Fibroblast of lung (primary cell): Measurements from ENCODE around the gene TMC1. TPM values are rescaled to one million over a fixed set of nuclear protein-coding genes. Genes with fewer than 3 reads are reported as not detected.

Experiments used
- DNase-seq, 2 donors: peaks; one replicate each; pipeline versions ENCODE4 v3.0.0 to v3.0.0-alpha.2; 2010; ENCODE audit warnings: low read depth in 2 of 2
- H2AFZ ChIP-seq: 2 replicates; pipeline ENCODE4 v1.5.1; 2012; ENCODE audit warnings: low read length, control low read depth, inconsistent platforms
- H3K27ac ChIP-seq: 2 replicates; pipeline ENCODE4 v1.5.1; 2011; ENCODE audit warnings: low read length, control low read depth; ENCODE audit not compliant: insufficient read depth
- H3K27me3 ChIP-seq: 2 replicates; pipeline ENCODE4 v1.5.1; 2011; ENCODE audit warnings: mild to moderate bottlenecking, low read length; ENCODE audit not compliant: control insufficient read depth, insufficient read depth
- H3K36me3 ChIP-seq: 2 replicates; pipeline ENCODE4 v1.5.1; 2011; ENCODE audit warnings: low read length; ENCODE audit not compliant: control insufficient read depth, insufficient read depth
- H3K4me1 ChIP-seq: 2 replicates; pipeline ENCODE4 v1.5.1; 2011; ENCODE audit warnings: low read length; ENCODE audit not compliant: control insufficient read depth, insufficient read depth; ENCODE audit errors: extremely low read depth
- H3K4me2 ChIP-seq: 2 replicates; pipeline ENCODE4 v1.5.1; 2011; ENCODE audit warnings: low read length, control low read depth; ENCODE audit not compliant: insufficient read depth; ENCODE audit errors: extremely low read depth
- H3K4me3 ChIP-seq, 4 experiments: fragments of 200-600 bp in 1 of 4; sonication (generic) in 1 of 4; replicated peaks in 1 of 4; 2 replicates each; pipeline ENCODE4 v1.5.1; 2011 to 2016; ENCODE audit warnings: low read length in 4 of 4, low read depth in 3 of 4, mild to moderate bottlenecking in 3 of 4, control low read depth in 2 of 4, inconsistent platforms in 1 of 4, mixed read lengths in 1 of 4; ENCODE audit not compliant: insufficient read depth in 1 of 4; ENCODE audit errors: control extremely low read depth in 1 of 4
- H3K79me2 ChIP-seq: 2 replicates; pipeline ENCODE4 v1.5.1; 2012; ENCODE audit warnings: mild to moderate bottlenecking, low read length, inconsistent platforms; ENCODE audit not compliant: control insufficient read depth, insufficient read depth
- H3K9ac ChIP-seq: 2 replicates; pipeline ENCODE4 v1.5.1; 2011; ENCODE audit warnings: mild to moderate bottlenecking, low read length, control low read depth; ENCODE audit not compliant: insufficient read depth
- H3K9me3 ChIP-seq: 2 replicates; pipeline ENCODE4 v1.5.1; 2012; ENCODE audit warnings: low read depth, low read length; ENCODE audit not compliant: control insufficient read depth, insufficient read depth
- H4K20me1 ChIP-seq: 2 replicates; pipeline ENCODE4 v1.5.1; 2011; ENCODE audit warnings: low read length; ENCODE audit not compliant: control insufficient read depth, insufficient read depth; ENCODE audit errors: extremely low read depth
- EZH2 ChIP-seq: IDR thresholded peaks from 2 replicates; pipeline ENCODE4 v1.5.1; 2012; ENCODE audit warnings: low read length, control low read depth, mild to moderate bottlenecking; ENCODE audit errors: missing control alignments
- polyA plus RNA-seq, 2 donors: library from polyadenylated mRNA; depleted of rRNA in 1 of 2; stranded (reverse) in 1 of 2; unstranded in 1 of 2; fragments of >200 nt; gene quantifications; 2 replicates each; pipeline ENCODE4 v1.2.1, GENCODE V29; 2011 to 2012; ENCODE audit warnings: missing spikeins in 1 of 2
- total RNA-seq: library from RNA; depleted of rRNA; stranded (reverse); fragments of >200 nt; gene quantifications from 2 replicates; pipeline ENCODE4 v1.2.1, GENCODE V29; 2014
- TF ChIP-seq, protein P1 (sequence below), 2 donors: IDR thresholded peaks in 1 of 2; conservative IDR thresholded peaks in 1 of 2; 1 replicate in 1 of 2; 2 replicates in 1 of 2; pipeline ENCODE4 v1.5.1; 2011 to 2012; ENCODE audit warnings: low read length in 2 of 2, control low read depth in 1 of 2, inconsistent platforms in 1 of 2, low read depth in 1 of 2, mild to moderate bottlenecking in 1 of 2

Gene TMC1
- total and polyA plus RNA-seq, 2 donors (not counting 1 experiment from before 2014, with no cell fraction given): 0.27 to 0.33 TPM

GRCh38 chr9:72667181-72667580 lies 145.8 kb downstream of the TMC1 start:
- no peaks in the 10 kb centered on the region for H3K4me1 ChIP-seq
- TF ChIP-seq, protein P1, sequence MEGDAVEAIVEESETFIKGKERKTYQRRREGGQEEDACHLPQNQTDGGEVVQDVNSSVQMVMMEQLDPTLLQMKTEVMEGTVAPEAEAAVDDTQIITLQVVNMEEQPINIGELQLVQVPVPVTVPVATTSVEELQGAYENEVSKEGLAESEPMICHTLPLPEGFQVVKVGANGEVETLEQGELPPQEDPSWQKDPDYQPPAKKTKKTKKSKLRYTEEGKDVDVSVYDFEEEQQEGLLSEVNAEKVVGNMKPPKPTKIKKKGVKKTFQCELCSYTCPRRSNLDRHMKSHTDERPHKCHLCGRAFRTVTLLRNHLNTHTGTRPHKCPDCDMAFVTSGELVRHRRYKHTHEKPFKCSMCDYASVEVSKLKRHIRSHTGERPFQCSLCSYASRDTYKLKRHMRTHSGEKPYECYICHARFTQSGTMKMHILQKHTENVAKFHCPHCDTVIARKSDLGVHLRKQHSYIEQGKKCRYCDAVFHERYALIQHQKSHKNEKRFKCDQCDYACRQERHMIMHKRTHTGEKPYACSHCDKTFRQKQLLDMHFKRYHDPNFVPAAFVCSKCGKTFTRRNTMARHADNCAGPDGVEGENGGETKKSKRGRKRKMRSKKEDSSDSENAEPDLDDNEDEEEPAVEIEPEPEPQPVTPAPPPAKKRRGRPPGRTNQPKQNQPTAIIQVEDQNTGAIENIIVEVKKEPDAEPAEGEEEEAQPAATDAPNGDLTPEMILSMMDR (conservative IDR thresholded peaks at IDR 0.05 in 1 of 2, IDR thresholded peaks at IDR 0.05 in 1 of 2; ENCODE audit: low read depth in 1 of 2, low read length in 2 of 2): no peak
- TF ChIP-seq EZH2: no peak

DNA sequence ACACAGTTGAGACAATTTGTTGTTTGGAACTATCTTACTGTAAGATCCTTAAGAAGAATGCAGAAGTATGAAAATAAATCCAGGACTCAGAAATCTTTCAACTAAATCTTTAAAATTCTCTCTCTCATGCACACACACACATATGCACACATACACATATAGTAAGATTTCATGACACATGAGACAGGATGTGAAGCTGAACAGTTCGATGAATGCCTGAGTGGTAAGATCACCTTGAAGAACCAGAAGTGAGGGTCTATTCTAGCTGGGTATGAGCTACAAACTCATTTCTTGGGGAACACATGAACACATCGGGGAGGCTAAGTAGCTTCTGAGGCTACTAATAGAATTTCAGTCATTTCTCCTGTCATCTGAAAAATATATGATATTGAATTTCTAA lies 153.6 kb downstream of the TMC1 start:
- DNase-seq: peak in 1 of 2 donors; percentile 53
- Histone ChIP-seq H3K36me3 (no peaks in the 10 kb centered on the region), H2AFZ (no peak overlapping the region), H3K27me3 (no peaks in the 10 kb centered on the region), H3K79me2 (no peaks in the 10 kb centered on the region), H3K27ac (no peak overlapping the region), H3K9ac (no peak overlapping the region), H3K4me3 (no peak overlapping the region), H3K4me2 (no peak overlapping the region), H3K9me3 (no peaks in the 10 kb centered on the region), H3K4me1 (no peaks in the 10 kb centered on the region), H4K20me1 (no peaks in the 10 kb centered on the region)
- TF ChIP-seq EZH2: no peak
- TF ChIP-seq, protein P1 (conservative IDR thresholded peaks at IDR 0.05 in 1 of 2, IDR thresholded peaks at IDR 0.05 in 1 of 2; ENCODE audit: low read depth in 1 of 2, low read length in 2 of 2): no peak

More at GRCh38 chr9:72667181-72667580, 145.8 kb downstream of the TMC1 start:
- Histone ChIP-seq H3K79me2 (no peaks in the 10 kb centered on the region), H3K27me3 (no peaks in the 10 kb centered on the region), H3K9me3 (no peaks in the 10 kb centered on the region), H4K20me1 (no peaks in the 10 kb centered on the region), H2AFZ (no peak overlapping the region), H3K4me3 (no peak overlapping the region), H3K27ac (no peak overlapping the region), H3K4me2 (no peak overlapping the region), H3K36me3 (no peaks in the 10 kb centered on the region), H3K9ac (no peak overlapping the region)
- DNase-seq: no peak

DNA sequence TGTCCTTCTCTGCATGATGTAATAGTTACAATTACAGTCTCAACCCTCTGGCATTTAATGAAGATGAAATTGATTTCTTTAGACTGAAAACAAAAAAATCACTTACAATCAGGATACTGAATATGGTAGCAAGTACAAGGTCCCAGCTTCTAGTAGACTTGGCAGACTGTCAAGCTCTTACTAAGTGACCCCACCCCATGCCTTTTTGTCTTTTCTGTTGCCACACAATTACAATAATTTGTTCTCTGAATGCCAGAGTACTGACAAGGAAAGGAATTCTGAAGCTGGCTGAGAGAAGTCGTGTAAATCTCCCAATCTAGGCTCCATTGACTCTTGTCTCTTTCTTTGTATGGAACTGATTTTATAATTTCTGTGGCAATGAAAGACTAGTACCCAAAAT lies 154.2 kb downstream of the TMC1 start:
- TF ChIP-seq EZH2: no peak
- TF ChIP-seq, protein P1 (conservative IDR thresholded peaks at IDR 0.05 in 1 of 2, IDR thresholded peaks at IDR 0.05 in 1 of 2; ENCODE audit: low read depth in 1 of 2, low read length in 2 of 2): no peak
- no peak overlapping the region for H3K4me2 ChIP-seq
- H3K36me3 ChIP-seq: no peaks in the 10 kb centered on the region
- H3K4me3 ChIP-seq: no peak overlapping the region
- H4K20me1 ChIP-seq: no peaks in the 10 kb centered on the region
- H3K27ac ChIP-seq: no peak overlapping the region
- H3K79me2 ChIP-seq: no peaks in the 10 kb centered on the region
- no peak overlapping the region for H2AFZ ChIP-seq
- H3K27me3 ChIP-seq: no peaks in the 10 kb centered on the region
- H3K4me1 ChIP-seq: no peaks in the 10 kb centered on the region
- H3K9me3 ChIP-seq: no peaks in the 10 kb centered on the region
- peak; percentile 7 to 81 for DNase-seq
- H3K9ac ChIP-seq: no peak overlapping the region
